ENCODE data around the gene SLC35A4. TPM values are rescaled to one million over a fixed set of nuclear protein-coding genes. Genes with fewer than 3 reads are reported as not detected.

The SLC35A4 gene
- total RNA-seq, 1 donor from 2014 or later, result 93.4 TPM

DNA sequence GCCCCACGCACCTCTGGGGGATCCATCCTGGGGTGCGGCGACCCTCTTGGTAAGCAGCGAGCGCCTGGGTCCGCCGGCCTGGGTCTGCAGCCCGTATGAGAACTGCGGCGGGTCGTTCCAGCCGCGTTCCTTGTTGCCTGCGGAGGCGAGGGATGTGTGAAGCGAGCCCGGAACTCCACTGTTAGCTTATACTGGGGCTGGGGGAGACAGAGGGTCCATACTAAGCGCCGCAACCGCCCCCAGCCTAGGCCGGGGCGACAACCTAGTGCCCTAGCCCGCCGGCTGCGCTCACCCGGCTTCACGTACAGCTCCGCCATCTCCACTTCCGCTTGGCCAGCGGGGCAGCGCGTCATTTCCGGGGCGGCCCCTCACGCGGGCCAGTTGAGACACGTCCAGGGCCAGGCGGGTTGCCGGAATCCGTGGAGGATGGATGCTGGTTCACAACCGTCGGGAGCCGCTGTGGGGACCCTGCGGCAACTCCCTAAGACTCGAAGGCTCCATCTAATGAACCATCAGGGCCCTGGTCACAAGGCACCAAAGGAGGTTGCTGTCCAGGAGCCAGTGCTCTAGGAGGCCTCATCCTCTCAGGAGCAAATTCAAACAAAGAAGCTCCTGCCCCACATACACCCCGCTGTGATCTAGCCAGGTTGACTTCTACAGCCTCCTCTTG lies 7.4 kb upstream of the SLC35A4 start, which contains the start of gene SRA1:
SRA1 (minus strand) TSS at position 338 of the 670 bp plus-strand sequence; CDS start at position 317, 21 bp downstream.
- intact Hi-C loops (cut with micrococcal nuclease), result loop anchor here (1.0 to 2.0 kb wide), 4 partner anchors 10 to 156 kb away; partner anchors contain the start of genes ANKHD1, EIF4EBP3, TMCO6 and ZMAT2

GRCh38 chr5:140557965-140558364 lies 6.7 kb upstream of the SLC35A4 start:
- intact Hi-C loops (cut with micrococcal nuclease), result loop anchor here (1.0 to 2.0 kb wide), 4 partner anchors 11 to 157 kb away; partner anchors contain the start of genes ANKHD1, EIF4EBP3, TMCO6 and ZMAT2

- intact Hi-C loops (cut with micrococcal nuclease), result no loop called here
Observed at GRCh38 chr5:140558542-140558941, 6.1 kb upstream of the SLC35A4 start.

- intact Hi-C loops (cut with micrococcal nuclease), result loop anchor here (5.0 kb wide), 1 partner anchor 448 kb away; the partner anchor contains the start of gene PURA
Observed at GRCh38 chr5:140560227-140560626, 4.4 kb upstream of the SLC35A4 start.

DNA sequence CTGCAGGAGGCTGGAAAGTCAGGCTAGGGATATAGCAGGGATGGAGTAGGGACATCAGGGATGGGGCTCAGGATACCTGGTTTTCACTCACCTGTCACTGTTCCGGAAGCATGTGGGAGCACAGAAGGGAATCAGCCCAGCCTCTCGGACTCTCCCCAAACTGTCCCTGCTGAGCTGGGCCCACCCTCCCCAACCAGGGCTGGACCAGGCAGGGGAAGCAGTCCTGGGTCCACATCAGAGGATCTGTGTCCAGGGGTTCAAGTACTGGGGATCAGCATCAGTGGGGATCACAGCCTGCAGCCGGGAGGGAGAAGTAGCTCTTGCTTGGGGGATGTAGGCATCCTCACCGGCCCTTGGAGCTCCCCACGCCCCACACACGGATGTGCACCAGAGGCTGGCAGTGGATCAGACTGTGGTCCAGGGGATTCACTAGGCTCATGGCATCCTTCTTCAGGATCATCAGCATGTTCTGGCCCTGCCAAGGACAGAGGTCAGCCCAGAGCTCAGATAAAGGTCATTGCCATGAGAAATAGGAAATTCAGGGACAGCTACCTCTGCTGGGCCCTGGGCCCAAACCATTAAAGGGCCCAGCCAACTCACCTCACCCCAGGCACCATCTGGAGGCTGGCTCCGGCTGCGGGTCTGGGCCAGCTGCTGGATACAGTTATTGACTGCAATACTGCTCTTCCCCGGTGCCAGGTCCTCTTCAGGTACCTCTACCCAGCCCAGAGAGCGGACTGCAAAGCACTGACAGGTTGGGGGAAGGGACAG lies 2.7 kb upstream of the SLC35A4 start:
- intact Hi-C loops (cut with micrococcal nuclease), result loop anchor here (5.0 kb wide), 1 partner anchor 450 kb away; the partner anchor contains the start of gene PURA

DNA sequence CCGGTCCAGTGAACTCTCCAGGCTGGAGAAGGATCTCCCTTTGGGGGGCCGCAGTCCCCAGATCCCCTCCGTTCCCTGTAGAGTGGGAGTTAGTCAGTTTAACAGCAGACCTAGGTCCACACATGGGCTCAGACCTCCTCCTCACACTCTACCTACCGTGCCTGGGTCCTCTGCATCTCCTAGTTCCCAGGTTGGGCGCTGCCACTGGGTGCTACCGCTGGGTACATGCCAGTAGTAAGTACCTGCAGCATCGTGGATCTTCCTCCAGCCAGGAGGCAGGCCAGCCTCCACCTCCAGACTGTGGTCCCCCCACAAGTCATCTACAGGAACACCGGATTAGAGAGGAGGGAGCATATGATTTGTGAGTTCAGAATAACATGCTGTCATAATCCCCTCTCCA lies 1.0 kb upstream of the SLC35A4 start:
- intact Hi-C loops (cut with micrococcal nuclease), result loop anchor here (5.0 kb wide), 1 partner anchor 451 kb away; the partner anchor contains the start of gene PURA

GRCh38 chr5:140565024-140565779 lies 574 bp downstream of the SLC35A4 start:
- intact Hi-C loops (cut with micrococcal nuclease), result no loop called here

DNA sequence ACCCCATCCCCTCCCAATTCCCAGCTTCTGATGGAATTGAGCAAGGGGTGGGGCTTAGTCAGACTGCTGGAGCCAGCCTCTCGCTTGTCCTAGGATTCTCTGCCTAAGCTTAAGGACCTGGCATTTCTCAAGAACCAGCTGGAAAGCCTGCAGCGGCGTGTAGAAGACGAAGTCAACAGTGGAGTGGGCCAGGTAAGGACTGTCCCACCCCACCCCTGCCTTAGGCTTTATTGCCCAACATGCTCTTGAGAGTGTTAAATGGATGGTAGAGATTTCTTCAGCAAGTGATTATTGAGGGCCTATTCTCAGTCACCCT lies 1.1 kb downstream of the SLC35A4 start:
- intact Hi-C loops (cut with micrococcal nuclease), result no loop called here

DNA sequence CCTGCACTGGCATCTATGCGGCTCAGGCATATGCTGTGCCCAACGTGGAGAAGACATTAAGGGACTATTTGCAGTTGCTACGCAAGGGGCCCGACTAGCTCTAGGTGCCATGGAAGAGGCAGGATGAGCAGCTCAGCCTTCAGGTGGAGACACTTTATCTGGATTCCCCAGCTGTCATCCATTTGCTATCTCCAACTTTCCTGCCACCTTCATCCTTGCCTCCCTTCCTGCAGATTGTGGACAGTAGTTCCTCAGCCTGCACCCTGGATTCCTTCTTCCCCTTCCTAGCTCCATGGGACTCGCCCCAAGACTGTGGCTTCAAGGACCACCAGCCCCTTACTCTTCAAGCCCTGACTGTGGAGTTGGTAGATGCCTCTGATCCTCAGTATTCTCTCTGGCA lies 2.0 kb downstream of the SLC35A4 start:
- intact Hi-C loops (cut with micrococcal nuclease), result no loop called here

- intact Hi-C loops (cut with micrococcal nuclease), result no loop called here
Observed at GRCh38 chr5:140567136-140567818, 2.6 kb downstream of the SLC35A4 start.

DNA sequence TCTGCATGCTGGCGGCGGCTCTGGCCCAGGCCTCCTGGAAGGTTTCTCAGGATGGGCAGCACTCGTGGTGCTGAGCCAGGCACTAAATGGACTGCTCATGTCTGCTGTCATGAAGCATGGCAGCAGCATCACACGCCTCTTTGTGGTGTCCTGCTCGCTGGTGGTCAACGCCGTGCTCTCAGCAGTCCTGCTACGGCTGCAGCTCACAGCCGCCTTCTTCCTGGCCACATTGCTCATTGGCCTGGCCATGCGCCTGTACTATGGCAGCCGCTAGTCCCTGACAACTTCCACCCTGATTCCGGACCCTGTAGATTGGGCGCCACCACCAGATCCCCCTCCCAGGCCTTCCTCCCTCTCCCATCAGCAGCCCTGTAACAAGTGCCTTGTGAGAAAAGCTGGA lies 3.2 kb downstream of the SLC35A4 start:
- intact Hi-C loops (cut with micrococcal nuclease), result no loop called here

DNA sequence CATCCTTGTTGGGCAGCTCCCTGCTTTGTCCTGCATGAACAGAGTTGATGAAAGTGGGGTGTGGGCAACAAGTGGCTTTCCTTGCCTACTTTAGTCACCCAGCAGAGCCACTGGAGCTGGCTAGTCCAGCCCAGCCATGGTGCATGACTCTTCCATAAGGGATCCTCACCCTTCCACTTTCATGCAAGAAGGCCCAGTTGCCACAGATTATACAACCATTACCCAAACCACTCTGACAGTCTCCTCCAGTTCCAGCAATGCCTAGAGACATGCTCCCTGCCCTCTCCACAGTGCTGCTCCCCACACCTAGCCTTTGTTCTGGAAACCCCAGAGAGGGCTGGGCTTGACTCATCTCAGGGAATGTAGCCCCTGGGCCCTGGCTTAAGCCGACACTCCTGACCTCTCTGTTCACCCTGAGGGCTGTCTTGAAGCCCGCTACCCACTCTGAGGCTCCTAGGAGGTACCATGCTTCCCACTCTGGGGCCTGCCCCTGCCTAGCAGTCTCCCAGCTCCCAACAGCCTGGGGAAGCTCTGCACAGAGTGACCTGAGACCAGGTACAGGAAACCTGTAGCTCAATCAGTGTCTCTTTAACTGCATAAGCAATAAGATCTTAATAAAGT lies 3.9 kb downstream of the SLC35A4 start:
- intact Hi-C loops (cut with micrococcal nuclease), result loop anchor here (1.0 kb wide), 1 partner anchor 71 kb away; the partner anchor contains the start of gene TMCO6

DNA sequence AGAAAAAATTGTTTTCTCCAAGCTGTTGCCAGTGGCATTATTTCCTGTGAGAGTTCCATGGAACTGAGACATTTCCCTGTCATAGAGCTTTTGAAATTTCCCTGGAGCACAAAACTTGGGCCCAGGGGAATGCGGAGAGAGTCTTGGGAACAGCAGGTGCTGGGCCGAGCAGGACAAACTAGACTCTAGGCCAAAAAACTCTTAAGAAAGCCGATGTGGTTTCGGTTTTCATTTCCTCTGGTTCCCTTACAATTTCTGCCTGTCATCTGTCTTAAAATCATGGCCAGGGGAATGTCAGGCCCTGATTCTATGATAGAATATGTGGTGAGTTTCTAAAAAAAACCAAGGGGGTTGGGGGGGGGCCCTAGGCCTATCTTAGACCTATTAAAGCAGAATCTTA lies 4.6 kb downstream of the SLC35A4 start:
- intact Hi-C loops (cut with micrococcal nuclease), result loop anchor here (1.0 kb wide), 1 partner anchor 70 kb away; the partner anchor contains the start of gene TMCO6

GRCh38 chr5:140570058-140570457 lies 5.4 kb downstream of the SLC35A4 start:
- intact Hi-C loops (cut with micrococcal nuclease), result no loop called here

DNA sequence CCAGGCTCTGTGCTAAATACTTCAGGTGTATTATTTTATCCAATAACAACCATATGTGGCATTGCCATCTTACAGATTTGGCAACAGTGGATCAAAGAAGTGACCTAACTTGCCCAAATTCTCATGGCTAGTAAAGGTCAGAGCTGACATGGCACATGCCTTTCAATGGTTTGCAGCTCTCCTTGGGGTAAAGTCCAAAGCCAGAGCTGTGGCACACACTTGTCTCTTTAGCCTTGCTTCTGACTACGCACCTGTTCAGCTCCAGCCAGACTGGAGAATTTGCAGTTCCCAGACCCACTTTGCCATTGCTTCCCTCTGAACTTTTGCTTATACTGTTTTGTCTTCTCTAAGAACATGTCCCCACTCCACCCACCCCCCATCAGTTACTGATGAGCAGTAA lies 5.9 kb downstream of the SLC35A4 start:
- intact Hi-C loops (cut with micrococcal nuclease), result no loop called here

- intact Hi-C loops (cut with micrococcal nuclease), result no loop called here
Observed at GRCh38 chr5:140571105-140571504, 6.5 kb downstream of the SLC35A4 start.

- intact Hi-C loops (cut with micrococcal nuclease), result no loop called here
Observed at GRCh38 chr5:140573683-140574082, 9.1 kb downstream of the SLC35A4 start.

GRCh38 chr5:140574165-140574564 lies 9.5 kb downstream of the SLC35A4 start:
- intact Hi-C loops (cut with micrococcal nuclease), result no loop called here

GRCh38 chr5:140575309-140575708 lies 10.7 kb downstream of the SLC35A4 start:
- intact Hi-C loops (cut with micrococcal nuclease), result no loop called here

DNA sequence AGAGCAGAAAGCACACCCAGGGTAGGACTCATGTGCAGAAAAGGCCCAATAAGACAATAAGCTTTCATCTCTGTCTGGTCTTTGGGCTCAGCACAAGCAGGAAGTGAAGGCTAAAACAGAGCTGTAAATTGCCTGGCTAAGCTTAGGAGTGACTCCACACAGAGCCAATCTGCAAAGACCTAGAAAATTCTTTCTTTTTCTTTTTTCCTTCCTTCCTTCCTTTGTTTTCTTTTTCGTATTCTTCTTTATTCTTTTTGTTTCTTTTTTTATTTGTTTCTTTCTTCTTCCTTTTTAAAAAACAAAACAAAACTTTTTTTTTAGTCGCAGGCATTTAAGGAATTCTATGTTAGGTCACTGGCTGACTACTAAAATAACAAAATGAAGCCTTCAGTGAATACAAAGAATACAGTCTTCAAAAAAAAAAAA lies 12.2 kb downstream of the SLC35A4 start:
- intact Hi-C loops (cut with micrococcal nuclease), result no loop called here

Data from T-helper 2 cell treated with Interferon-gamma antibody and Interleukin-4, amounts not matched to agents 100 ng/mL and 5 ng/mL, for 36 hours (primary cell).